Hepatocyte (in vitro differentiated cells): ENCODE data around the gene RASAL3. TPM values are rescaled to one million over a fixed set of nuclear protein-coding genes. Genes with fewer than 3 reads are reported as not detected.

Source experiments
- DNase-seq: peaks from one replicate; pipeline ENCODE4 v3.0.0-alpha.2; 2016; ENCODE audit warnings: low spot score
- H2AFZ ChIP-seq: fragments of 200-600 bp; sonication (generic); 2 replicates; pipeline ENCODE4 v1.6.0; 2016; ENCODE audit warnings: antibody characterized with exemption, mild to moderate bottlenecking
- H3K27ac ChIP-seq: fragments of 200-600 bp; sonication (generic); 2 replicates; pipeline ENCODE4 v1.5.1; 2016; ENCODE audit warnings: mild to moderate bottlenecking
- H3K27me3 ChIP-seq: fragments of 200-600 bp; sonication (generic); 2 replicates; pipeline ENCODE4 v1.6.1; 2016
- H3K36me3 ChIP-seq: fragments of 200-600 bp; sonication (generic); replicated peaks from 2 replicates; pipeline ENCODE4 v1.5.1; 2016; ENCODE audit warnings: low read depth; ENCODE audit not compliant: insufficient read depth
- H3K4me1 ChIP-seq: fragments of 200-600 bp; sonication (generic); 2 replicates; pipeline ENCODE4 v1.5.1; 2016; ENCODE audit warnings: mild to moderate bottlenecking, moderate library complexity; ENCODE audit not compliant: insufficient read depth
- H3K4me2 ChIP-seq: fragments of 200-600 bp; sonication (generic); 2 replicates; pipeline ENCODE4 v1.6.0; 2016
- H3K4me3 ChIP-seq: fragments of 200-600 bp; sonication (generic); 2 replicates; pipeline ENCODE4 v1.5.1; 2016; ENCODE audit warnings: mild to moderate bottlenecking
- H3K79me2 ChIP-seq: fragments of 200-600 bp; sonication (generic); 2 replicates; pipeline ENCODE4 v1.6.0; 2017; ENCODE audit warnings: mild to moderate bottlenecking
- H3K9me2 ChIP-seq: fragments of 200-600 bp; sonication (generic); replicated peaks from 2 replicates; pipeline ENCODE4 v1.6.0; 2017; ENCODE audit warnings: mild to moderate bottlenecking; ENCODE audit not compliant: insufficient read depth
- H3K9me3 ChIP-seq: fragments of 200-600 bp; sonication (generic); 2 replicates; pipeline ENCODE4 v1.5.1; 2016; ENCODE audit warnings: low read depth, mild to moderate bottlenecking
- H4K20me1 ChIP-seq: fragments of 200-600 bp; sonication (generic); 2 replicates; pipeline ENCODE4 v1.6.0; 2016; ENCODE audit warnings: mild to moderate bottlenecking; ENCODE audit not compliant: insufficient read depth, poor library complexity, severe bottlenecking
- EZH2 ChIP-seq: fragments of 200-600 bp; sonication (generic); IDR thresholded peaks from 2 replicates; pipeline ENCODE4 v1.6.1; 2016; ENCODE audit warnings: antibody characterized with exemption, mild to moderate bottlenecking, borderline replicate concordance
- EZH2phosphoT487 ChIP-seq: fragments of 200-600 bp; sonication (generic); IDR thresholded peaks from one replicate; pipeline ENCODE4 v1.6.1; 2018; ENCODE audit warnings: antibody characterized with exemption, mild to moderate bottlenecking, low read depth, moderate library complexity; ENCODE audit not compliant: unreplicated experiment, severe bottlenecking
- WGBS: methylation state at CpG from one replicate; pipeline ENCODE4 v1.1.6; 2016; ENCODE audit warnings: low lambda C conversion rate; ENCODE audit errors: missing lambda C conversion rate; 5-methylcytosine and 5-hydroxymethylcytosine counted together
- polyA plus RNA-seq: library from polyadenylated mRNA; unstranded; fragments of >200 nt; fragmentation: Nextera tagmentation; extraction: Ambion mirVana; gene quantifications from 2 replicates; pipeline ENCODE4 v1.2.1, GENCODE V29; 2016
- total RNA-seq: library from RNA; depleted of rRNA; stranded (reverse); fragments of >200 nt; gene quantifications from 2 replicates; pipeline ENCODE4 v1.2.3, GENCODE V29; 2014
- TF ChIP-seq, protein P1 (sequence below): fragments of 200-600 bp; sonication (generic); IDR thresholded peaks from 2 replicates; pipeline ENCODE4 v1.5.1; 2016; ENCODE audit warnings: antibody characterized with exemption, mild to moderate bottlenecking; ENCODE audit not compliant: poor library complexity

Gene RASAL3
- total and polyA plus RNA-seq, 2 experiments from 2014 or later: 0.07 to 0.23 TPM

DNA sequence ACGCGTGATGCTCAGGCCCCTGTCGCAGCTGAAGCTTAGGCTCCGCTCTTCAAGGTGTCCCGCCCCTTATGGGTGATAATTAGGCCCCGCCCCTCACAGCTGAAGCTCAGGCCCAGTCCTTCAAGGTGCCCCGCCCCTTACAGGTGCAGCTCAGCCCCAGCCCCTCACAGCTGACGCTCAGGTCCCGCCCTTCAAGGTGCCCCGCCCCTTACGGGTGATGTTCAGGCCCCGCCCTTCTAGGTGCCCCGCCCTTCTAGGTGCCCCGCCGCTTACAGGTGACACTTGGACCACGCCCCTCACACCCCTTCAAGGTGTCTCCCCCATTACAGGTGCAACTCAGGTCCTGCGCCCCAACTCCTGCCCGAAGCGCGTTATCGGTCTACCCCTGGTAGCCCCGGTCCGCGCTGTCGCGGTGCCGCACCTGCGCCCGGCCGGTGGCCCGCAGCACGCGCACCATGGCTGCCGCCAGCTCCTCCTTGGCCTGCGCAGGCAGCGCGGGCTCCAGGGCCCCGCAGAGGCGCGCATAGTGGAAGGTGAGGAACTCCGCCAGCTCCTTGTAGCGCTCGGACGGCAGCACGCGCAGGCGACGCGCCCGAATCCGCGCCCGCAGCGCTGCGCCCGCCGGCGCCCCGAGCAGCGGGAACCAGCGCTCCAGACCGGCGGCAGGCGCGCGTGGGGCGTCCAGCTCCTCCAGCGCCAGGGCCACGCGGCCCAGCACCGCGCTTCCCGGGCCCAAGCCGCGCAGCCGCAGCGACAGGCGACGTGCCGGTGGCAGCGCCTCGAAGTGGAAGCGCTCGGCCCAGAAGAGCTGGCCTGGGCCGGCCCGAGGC lies 7.3 kb downstream of the RASAL3 start:
- no peaks in the 10 kb centered on the region for H3K79me2 ChIP-seq
- peak; percentile 43 for DNase-seq
- H3K36me3 ChIP-seq: no peaks in the 10 kb centered on the region
- no peak overlapping the region for H3K4me3 ChIP-seq
- WGBS: 4% methylated on average over 56 of the region's 86 CpGs
- no peaks in the 10 kb centered on the region for H3K9me3 ChIP-seq
- no peaks in the 10 kb centered on the region for H4K20me1 ChIP-seq
- no peak overlapping the region for H3K27ac ChIP-seq
- peak overlapping the region; percentile 72 for H3K4me2 ChIP-seq
- TF ChIP-seq, protein P1, sequence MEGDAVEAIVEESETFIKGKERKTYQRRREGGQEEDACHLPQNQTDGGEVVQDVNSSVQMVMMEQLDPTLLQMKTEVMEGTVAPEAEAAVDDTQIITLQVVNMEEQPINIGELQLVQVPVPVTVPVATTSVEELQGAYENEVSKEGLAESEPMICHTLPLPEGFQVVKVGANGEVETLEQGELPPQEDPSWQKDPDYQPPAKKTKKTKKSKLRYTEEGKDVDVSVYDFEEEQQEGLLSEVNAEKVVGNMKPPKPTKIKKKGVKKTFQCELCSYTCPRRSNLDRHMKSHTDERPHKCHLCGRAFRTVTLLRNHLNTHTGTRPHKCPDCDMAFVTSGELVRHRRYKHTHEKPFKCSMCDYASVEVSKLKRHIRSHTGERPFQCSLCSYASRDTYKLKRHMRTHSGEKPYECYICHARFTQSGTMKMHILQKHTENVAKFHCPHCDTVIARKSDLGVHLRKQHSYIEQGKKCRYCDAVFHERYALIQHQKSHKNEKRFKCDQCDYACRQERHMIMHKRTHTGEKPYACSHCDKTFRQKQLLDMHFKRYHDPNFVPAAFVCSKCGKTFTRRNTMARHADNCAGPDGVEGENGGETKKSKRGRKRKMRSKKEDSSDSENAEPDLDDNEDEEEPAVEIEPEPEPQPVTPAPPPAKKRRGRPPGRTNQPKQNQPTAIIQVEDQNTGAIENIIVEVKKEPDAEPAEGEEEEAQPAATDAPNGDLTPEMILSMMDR: no peak
- peak; percentile 30 for TF ChIP-seq EZH2phosphoT487
- no peak overlapping the region for H2AFZ ChIP-seq
- peaks cover 3% of the 10 kb centered on the region for H3K4me1 ChIP-seq
- H3K27me3 ChIP-seq: peaks cover 64% of the 10 kb centered on the region
- H3K9me2 ChIP-seq: no peaks in the 10 kb centered on the region

DNA sequence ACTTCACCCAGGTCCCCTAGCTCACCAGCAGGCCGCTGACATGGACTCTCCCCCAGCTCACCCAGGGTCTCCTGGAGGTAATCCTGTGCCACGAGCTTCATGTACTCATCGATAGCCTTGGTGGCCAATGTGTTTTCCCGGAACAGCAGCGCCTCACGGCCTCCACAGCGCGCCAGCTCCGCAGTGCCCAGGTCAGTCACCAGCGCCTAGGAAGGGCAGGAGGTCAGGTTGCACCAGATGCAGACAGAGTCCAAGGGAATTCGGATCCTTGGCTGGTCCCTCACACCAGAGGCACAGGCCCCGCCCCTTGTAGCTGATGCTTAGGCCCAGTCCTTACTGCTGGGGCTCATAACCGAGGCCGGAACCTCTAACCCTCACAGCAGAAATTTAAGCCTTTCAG lies 7.9 kb downstream of the RASAL3 start:
- TF ChIP-seq EZH2: no peak
- no peak for TF ChIP-seq EZH2phosphoT487
- TF ChIP-seq, protein P1: no peak
- Histone ChIP-seq H3K4me2 (peak overlapping the region; percentile 72), H4K20me1 (no peaks in the 10 kb centered on the region), H3K9me3 (no peaks in the 10 kb centered on the region), H3K36me3 (no peaks in the 10 kb centered on the region), H3K79me2 (no peaks in the 10 kb centered on the region), H2AFZ (no peak overlapping the region), H3K9me2 (no peaks in the 10 kb centered on the region), H3K27ac (no peak overlapping the region), H3K27me3 (peaks cover 64% of the 10 kb centered on the region), H3K4me3 (no peak overlapping the region), H3K4me1 (peaks cover 3% of the 10 kb centered on the region)
- no peak for DNase-seq
- 55% methylated on average over 14 of the region's 14 CpGs for whole genome bisulfite sequencing

DNA sequence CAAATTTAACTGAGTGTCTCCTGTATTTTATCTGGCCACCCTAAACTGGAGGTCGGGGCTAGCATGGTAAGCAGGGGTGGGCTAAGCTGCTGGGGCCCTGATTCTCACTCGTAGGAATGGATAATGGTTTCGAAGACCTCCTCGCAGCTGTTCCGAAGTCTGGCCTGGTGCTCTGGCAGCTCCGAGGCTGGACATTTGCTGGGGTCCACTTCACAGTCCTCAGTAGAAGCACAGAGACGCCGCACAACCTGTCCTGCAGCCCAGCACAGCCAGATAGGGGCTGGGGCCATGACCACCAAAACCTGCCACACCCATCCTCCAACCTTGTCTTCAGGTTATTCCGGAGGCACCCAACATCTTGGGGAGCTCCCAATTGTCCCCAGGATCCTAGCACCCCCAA lies 8.3 kb downstream of the RASAL3 start:
- TF ChIP-seq, protein P1: no peak
- TF ChIP-seq EZH2phosphoT487: no peak
- TF ChIP-seq EZH2: no peak
- Histone ChIP-seq H3K4me1 (peaks cover 3% of the 10 kb centered on the region), H3K4me2 (no peak overlapping the region), H3K4me3 (no peak overlapping the region), H2AFZ (no peak overlapping the region), H4K20me1 (no peaks in the 10 kb centered on the region), H3K27me3 (peaks cover 63% of the 10 kb centered on the region), H3K27ac (no peak overlapping the region), H3K9me3 (no peaks in the 10 kb centered on the region), H3K36me3 (no peaks in the 10 kb centered on the region), H3K9me2 (no peaks in the 10 kb centered on the region), H3K79me2 (no peaks in the 10 kb centered on the region)
- DNase-seq: no peak
- 85% methylated on average over 9 of the region's 9 CpGs for WGBS
